EL (cell line): ENCODE data around the gene ASCL3.
"Not testable (repeated sequence)": the region's sequence is repeated elsewhere in the genome, so short reads cannot be mapped to it uniquely, and the experiment has no call there.

Source experiments
- DNase-seq: peaks from one replicate; pipeline ENCODE4 v3.0.0-alpha.2; 2016

The ASCL3 gene, protein sequence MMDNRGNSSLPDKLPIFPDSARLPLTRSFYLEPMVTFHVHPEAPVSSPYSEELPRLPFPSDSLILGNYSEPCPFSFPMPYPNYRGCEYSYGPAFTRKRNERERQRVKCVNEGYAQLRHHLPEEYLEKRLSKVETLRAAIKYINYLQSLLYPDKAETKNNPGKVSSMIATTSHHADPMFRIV

DNA sequence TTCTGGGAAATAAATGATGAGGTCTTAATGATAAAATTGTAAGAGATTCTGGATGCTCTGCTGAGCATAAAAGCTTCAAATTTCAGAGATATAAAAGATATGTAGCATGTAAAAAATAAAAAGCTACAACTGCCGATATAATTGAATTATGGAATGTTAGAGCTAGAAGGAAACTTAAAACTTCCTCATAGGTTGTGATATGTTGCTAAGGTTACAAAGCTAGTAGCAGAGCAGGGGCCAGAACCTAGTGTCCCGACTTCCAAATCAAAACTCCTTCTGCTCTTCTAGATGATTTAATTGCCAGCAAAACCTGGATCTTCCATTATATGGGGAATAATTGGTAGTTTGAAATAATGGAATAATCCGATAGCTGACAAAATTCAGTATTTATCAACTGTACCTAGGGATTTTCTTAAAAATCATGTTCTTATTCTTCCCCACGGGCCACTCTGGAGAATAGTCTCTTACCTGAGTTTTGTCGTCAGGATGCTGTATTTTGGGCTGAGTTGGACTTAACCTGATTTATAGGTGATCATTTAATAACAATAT, at the start of gene ASCL3:
Gene ASCL3, minus strand, starts transcription at position 499 of the 549 bp plus-strand sequence. CDS start 4,855 bp downstream, outside the sequence.
- DNase-seq: no peak

GRCh38 chr11:8989453-8989852, 46.6 kb upstream of the ASCL3 start:
- DNase-seq: peak; percentile 67

GRCh38 chr11:8988329-8989234, 45.8 kb upstream of the ASCL3 start:
- peak; percentile 69 for DNase-seq

DNA sequence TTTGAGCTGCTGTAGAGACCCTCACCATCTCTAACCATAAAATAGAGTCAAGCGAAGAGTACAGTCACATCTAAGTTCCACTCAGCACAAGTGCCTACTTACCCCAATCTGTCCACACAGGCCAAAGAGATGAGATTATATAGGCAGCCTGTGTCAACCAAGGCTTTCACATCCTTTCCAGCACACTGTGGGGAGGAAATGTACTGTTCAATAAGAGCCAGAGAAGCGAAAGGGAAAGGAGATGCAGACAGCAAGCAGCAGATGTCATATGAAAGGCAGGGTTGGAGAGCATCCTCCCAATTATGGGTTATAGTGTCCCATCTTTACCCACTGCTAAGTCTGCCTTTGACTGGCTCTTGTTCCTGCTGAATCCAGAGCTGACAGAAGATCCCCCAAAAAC, 44.6 kb upstream of the ASCL3 start:
- DNase-seq: no peak

DNA sequence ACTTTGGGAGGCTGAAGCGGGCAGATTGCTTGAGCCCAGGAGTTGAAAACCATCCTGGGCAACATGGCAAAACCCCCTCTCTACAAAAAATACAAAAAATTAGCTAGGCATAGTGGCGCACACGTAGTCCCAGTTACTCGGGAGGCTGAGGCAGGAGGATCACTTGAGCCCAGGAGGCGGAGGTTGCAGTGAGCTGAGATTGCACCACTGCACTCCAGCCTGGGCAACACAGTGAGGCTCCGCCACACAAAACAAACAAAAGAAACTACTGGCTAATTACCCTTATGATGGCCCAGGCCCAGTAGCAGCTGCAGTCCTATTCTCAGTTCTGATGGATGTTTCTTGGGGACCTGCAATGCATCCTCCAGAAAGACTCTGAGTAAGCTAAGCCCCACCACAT, 44.0 kb upstream of the ASCL3 start:
- DNase-seq: not testable (repeated sequence)

DNA sequence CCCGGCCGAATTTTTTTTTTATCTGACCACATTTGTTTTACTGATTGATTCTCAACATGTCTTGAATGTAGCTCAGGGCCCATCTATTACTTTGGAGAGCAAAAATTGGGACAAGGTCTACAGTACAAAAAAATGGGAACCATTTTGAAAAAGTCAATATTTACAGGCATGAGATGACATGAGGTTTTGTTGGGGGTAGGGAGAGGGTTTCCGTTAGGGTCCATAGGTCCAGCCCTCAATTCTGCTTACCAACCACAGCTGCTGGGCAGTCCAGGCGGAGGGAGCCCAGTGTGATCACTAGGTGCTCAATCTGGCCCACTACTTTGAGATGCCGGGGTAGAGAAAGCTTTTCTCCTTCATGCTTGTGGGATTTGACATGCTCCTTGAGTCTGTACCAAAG, 42.6 kb upstream of the ASCL3 start:
- DNase-seq: no peak

DNA sequence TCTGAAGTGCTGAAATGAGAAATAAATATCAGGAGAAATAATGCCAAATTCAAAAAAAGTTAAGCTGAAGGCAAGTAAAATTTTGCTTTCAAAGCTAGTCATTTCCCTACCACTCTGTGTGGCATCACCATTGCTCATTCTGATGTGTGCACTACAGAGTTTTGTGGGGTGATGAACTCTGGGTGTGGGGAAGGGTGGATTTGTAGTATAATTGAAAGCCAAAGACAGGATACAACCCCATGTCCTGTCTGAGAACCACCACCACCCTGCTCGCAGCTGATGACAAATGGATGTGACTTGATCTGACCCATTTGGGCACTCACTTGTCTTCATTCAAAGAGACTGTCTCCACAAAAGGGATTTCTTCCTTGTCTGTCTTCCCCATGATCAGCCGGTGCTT, 40.7 kb upstream of the ASCL3 start:
- no peak for DNase-seq

DNA sequence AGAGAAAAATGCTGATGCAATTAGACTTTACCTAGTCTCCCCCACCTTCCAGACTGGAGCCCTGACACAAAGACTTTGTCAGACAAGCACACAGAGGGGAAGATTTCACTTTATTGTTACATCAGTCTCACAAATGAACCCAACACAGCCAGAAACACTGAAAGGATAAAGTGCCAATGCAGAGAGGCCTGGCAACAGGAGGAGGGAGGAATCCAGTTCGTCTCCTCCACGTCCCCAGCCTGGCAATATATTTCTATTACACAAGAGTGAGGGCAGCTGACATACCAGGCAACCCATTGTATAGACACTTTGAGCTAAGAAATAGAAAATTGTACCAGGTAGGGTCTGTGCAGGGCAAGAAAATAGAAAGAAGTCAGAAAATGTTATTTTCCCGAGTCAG, 37.7 kb upstream of the ASCL3 start:
- DNase-seq: no peak

- not testable (repeated sequence) for DNase-seq
Measured at GRCh38 chr11:8979365-8979764, 36.5 kb upstream of the ASCL3 start.

- no peak for DNase-seq
Measured at GRCh38 chr11:8973121-8973520, 30.3 kb upstream of the ASCL3 start.

GRCh38 chr11:8971924-8972316, 29.1 kb upstream of the ASCL3 start:
- no peak for DNase-seq

- DNase-seq: no peak
Measured at GRCh38 chr11:8971196-8971923, 28.5 kb upstream of the ASCL3 start.

DNA sequence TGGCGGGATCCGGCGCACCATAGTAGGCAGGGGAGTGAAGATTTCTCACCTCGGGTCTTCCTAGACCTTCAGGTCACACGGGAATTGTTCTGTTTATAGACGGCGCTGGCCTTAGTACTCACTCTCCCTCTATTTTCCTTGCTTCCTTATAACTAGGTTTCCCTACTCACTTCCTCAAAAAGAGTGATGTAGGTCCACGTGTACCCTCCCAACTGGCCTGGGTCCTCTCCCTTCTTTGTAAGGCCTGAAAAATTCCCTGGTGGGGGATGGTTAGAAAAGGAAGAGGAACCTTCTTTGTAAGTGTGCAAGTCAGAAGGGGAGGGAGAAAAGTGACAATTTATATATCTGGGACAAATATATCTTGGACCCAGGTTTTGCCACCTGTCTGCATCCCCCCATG, 24.4 kb upstream of the ASCL3 start:
- DNase-seq: no peak

- peak; percentile 92 for DNase-seq
Measured at GRCh38 chr11:8964324-8965320, 21.8 kb upstream of the ASCL3 start, which contains the start of gene TMEM9B. Gene TMEM9B, minus strand, starts transcription at chr11:8964442. Its CDS starts 129 bp downstream, at chr11:8964313.

GRCh38 chr11:8963569-8964323, 20.9 kb upstream of the ASCL3 start:
- peak; percentile 72 for DNase-seq

DNA sequence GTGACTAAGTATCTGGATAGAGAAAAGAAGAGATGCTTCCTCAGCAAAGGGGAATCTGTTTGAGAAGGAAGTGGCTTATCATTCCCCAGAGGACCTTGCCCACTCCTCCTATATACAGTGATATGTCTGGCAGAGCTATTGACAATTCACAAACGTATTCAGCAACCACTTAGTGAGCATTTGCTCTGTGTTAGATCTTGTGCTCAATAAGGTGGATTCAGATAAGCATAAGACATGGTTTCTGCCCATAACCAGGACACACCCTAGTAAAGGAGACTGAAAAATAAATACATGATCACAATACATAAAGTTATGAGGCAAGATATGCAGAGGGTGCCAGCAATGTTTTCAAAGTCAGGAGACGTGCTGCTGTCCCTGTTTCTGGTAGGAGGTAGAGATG, 20.0 kb upstream of the ASCL3 start:
- no peak for DNase-seq

- no peak for DNase-seq
Measured at GRCh38 chr11:8961401-8961800, 18.6 kb upstream of the ASCL3 start.

DNA sequence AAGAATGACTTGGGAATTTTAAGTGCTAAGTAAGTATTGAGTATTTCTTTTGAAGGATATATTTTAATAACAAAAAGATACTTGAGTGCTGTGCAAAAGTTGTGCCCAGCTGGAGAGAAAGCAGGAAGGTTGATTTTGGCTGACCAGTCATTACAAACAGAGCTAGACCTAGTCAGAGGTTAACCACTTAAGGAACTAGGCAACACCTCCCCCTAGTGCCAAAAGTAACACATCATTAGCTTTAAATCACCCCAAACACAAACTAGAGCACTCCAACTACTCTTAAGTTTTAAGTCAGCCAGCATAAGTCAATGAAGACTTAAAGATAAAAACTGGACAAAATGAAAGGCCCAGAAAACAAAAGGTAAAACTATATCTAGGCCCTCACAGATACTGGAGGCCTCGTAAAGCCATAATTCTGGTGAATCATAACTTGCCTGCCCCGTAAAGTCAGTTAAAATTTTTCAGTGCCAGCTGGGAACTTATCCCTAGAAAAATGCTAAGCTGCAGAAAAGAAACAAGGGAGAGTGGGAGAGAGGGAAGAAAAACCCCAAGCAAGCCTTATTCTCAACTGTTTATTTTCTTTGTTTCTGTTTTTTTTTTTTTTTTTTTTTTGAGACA, 16.8 kb upstream of the ASCL3 start:
- DNase-seq: peak; percentile 80

DNA sequence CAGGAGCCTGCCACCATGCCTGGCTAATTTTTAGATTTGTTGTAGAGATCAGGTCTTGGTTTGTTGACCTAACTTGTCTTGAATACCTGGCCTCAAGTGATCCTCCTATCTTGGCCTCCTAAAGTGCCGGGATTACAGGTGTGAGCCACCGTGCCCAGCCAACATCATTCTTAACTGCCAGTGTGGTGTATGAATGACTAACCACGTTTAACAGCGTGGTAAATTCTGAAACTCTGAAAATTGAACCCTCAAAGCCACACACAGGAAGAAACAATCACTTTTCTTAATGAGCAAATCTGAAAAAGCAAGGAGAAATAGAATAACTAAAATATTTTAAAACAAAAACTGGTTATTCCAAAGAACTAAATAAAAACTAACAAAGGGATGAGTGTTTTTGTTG, 14.0 kb upstream of the ASCL3 start:
- DNase-seq: no peak

GRCh38 chr11:8948886-8949285, 6.1 kb upstream of the ASCL3 start:
- no peak for DNase-seq
